OCI-LY3 (cell line): ENCODE results near the gene ACSS2.

ENCODE experiments used
- H2AFZ ChIP-seq: fragments of 200-600, 300-600 bp; shearing (Covaris generic); 2 replicates; pipeline ENCODE4 v1.6.0; 2014; ENCODE audit warnings: antibody characterized with exemption, low read depth, low read length
- H3K27ac ChIP-seq: fragments of 200-600, 300-600 bp; sonication (generic); 2 replicates; pipeline ENCODE4 v1.5.1; 2014; ENCODE audit warnings: mild to moderate bottlenecking, low read length, moderate library complexity, mixed read lengths
- H3K27me3 ChIP-seq: fragments of 200-600, 300-600 bp; sonication (generic); 2 replicates; pipeline ENCODE4 v1.6.1; 2014; ENCODE audit warnings: low read depth, low read length, mixed read lengths
- H3K36me3 ChIP-seq: fragments of 200-600, 300-600 bp; sonication (generic); replicated peaks from 2 replicates; pipeline ENCODE3; 2014; ENCODE audit warnings: low read depth, low read length, mixed read lengths
- H3K4me1 ChIP-seq: fragments of 300-600, 200-600 bp; sonication (generic); 2 replicates; pipeline ENCODE4 v1.6.1; 2014; ENCODE audit warnings: low read length, mixed read lengths
- H3K4me2 ChIP-seq: fragments of 200-600, 300-600 bp; sonication (generic); 2 replicates; pipeline ENCODE4 v1.6.1; 2014; ENCODE audit warnings: low read length, mixed read lengths
- H3K4me3 ChIP-seq: fragments of 300-600, 200-600 bp; sonication (generic); 2 replicates; pipeline ENCODE4 v1.5.1; 2014; ENCODE audit warnings: antibody characterized with exemption, mild to moderate bottlenecking, low read length, moderate library complexity
- H3K79me2 ChIP-seq: fragments of 300-600, 200-600 bp; shearing (Covaris generic); 2 replicates; pipeline ENCODE4 v1.6.1; 2014; ENCODE audit warnings: mild to moderate bottlenecking, low read length, mixed read lengths
- H3K9ac ChIP-seq: fragments of 300-600, 200-600 bp; shearing (Covaris generic); 2 replicates; pipeline ENCODE4 v1.6.0; 2014; ENCODE audit warnings: mild to moderate bottlenecking, low read length, moderate library complexity
- H3K9me3 ChIP-seq: fragments of 200-600, 300-600 bp; shearing (Covaris generic); 2 replicates; pipeline ENCODE4 v1.6.1; 2014; ENCODE audit warnings: low read length, mixed read lengths; ENCODE audit not compliant: insufficient read depth
- H4K20me1 ChIP-seq: fragments of 200-600, 300-600 bp; sonication (generic); 2 replicates; pipeline ENCODE4 v1.6.1; 2016; ENCODE audit warnings: low read length, mixed read lengths; ENCODE audit not compliant: insufficient read depth
- CTCF ChIP-seq: fragments of 200-600, 300-600 bp; sonication (generic); IDR thresholded peaks from 2 replicates; pipeline ENCODE4 v1.5.1; 2014; ENCODE audit warnings: antibody characterized with exemption, low read length, low read depth
- EZH2phosphoT487 ChIP-seq: fragments of 200-600 bp; shearing (Covaris generic); IDR thresholded peaks from 2 replicates; pipeline ENCODE4 v1.6.1; 2018; ENCODE audit warnings: antibody characterized with exemption, mixed run types, low read depth

The ACSS2 gene

GRCh38 chr20:34971561-34972235 is 95.3 kb downstream of the ACSS2 start:
- H3K79me2 ChIP-seq: no peaks in the 10 kb centered on the region
- TF ChIP-seq EZH2phosphoT487 (no peak), CTCF (no peak)
- H3K4me2 ChIP-seq: no peak overlapping the region
- no peak overlapping the region for H3K27ac ChIP-seq
- H3K36me3 ChIP-seq: no peaks in the 10 kb centered on the region
- no peaks in the 10 kb centered on the region for H4K20me1 ChIP-seq
- H2AFZ ChIP-seq: no peak overlapping the region
- no peak overlapping the region for H3K9ac ChIP-seq
- H3K4me3 ChIP-seq: no peak overlapping the region
- H3K9me3 ChIP-seq: no peaks in the 10 kb centered on the region
- H3K27me3 ChIP-seq: peaks cover 11% of the 10 kb centered on the region
- no peaks in the 10 kb centered on the region for H3K4me1 ChIP-seq

- H3K4me1 ChIP-seq: no peaks in the 10 kb centered on the region
- no peaks in the 10 kb centered on the region for H3K36me3 ChIP-seq
- no peak overlapping the region for H3K4me2 ChIP-seq
- TF ChIP-seq EZH2phosphoT487 (no peak), CTCF (no peak)
- no peak overlapping the region for H3K4me3 ChIP-seq
- H2AFZ ChIP-seq: no peak overlapping the region
- no peak overlapping the region for H3K9ac ChIP-seq
- peaks cover 11% of the 10 kb centered on the region for H3K27me3 ChIP-seq
- no peak overlapping the region for H3K27ac ChIP-seq
- H4K20me1 ChIP-seq: no peaks in the 10 kb centered on the region
- no peaks in the 10 kb centered on the region for H3K79me2 ChIP-seq
- no peaks in the 10 kb centered on the region for H3K9me3 ChIP-seq
Observed at GRCh38 chr20:34974246-34974645, 97.8 kb downstream of the ACSS2 start.

- H3K79me2 ChIP-seq: no peaks in the 10 kb centered on the region
- no peaks in the 10 kb centered on the region for H3K36me3 ChIP-seq
- no peak overlapping the region for H3K9ac ChIP-seq
- TF ChIP-seq EZH2phosphoT487 (no peak), CTCF (no peak)
- H3K9me3 ChIP-seq: no peaks in the 10 kb centered on the region
- no peaks in the 10 kb centered on the region for H4K20me1 ChIP-seq
- H3K4me3 ChIP-seq: no peak overlapping the region
- no peak overlapping the region for H3K4me2 ChIP-seq
- H3K27me3 ChIP-seq: peaks cover 11% of the 10 kb centered on the region
- no peak overlapping the region for H2AFZ ChIP-seq
- no peaks in the 10 kb centered on the region for H3K4me1 ChIP-seq
- no peak overlapping the region for H3K27ac ChIP-seq
Observed at GRCh38 chr20:34976286-34976685, 99.9 kb downstream of the ACSS2 start.
